ENCODE measurements around the gene PARD3.

GRCh38 chr10:34190580-34190979 is 624.5 kb downstream of the PARD3 start:
- no peak for TF ChIP-seq CTCF (IDR thresholded peaks at IDR 0.05)
- TF ChIP-seq POLR2AphosphoS5 (IDR thresholded peaks at IDR 0.05): no peak
